Heart right ventricle (tissue), 16 donors: ENCODE measurements around the gene TRIM4. TPM values are rescaled to one million over a fixed set of nuclear protein-coding genes. Genes with fewer than 3 reads are reported as not detected.

Experiments
- ATAC-seq, 8 donors: fragments of 200-7000 bp; cut with Tn5 transposase; one replicate each; pipeline ENCODE4 v1.9.1; 2020; ENCODE audit warnings: mild to moderate bottlenecking in 8 of 8, moderate library complexity in 8 of 8, moderate number of reproducible peaks in 1 of 8
- DNase-seq, 2 donors: peaks; one replicate each; pipeline ENCODE4 v3.0.0-alpha.2; 2020
- H3K27ac ChIP-seq, 10 donors: fragments of 200-600 bp; sonication (generic) in 2 of 10; one replicate each; pipeline versions ENCODE4 v1.5.0 to v1.8.0; 2020 to 2022; ENCODE audit warnings: mild to moderate bottlenecking in 3 of 10
- H3K27me3 ChIP-seq, 7 donors: fragments of 200-600 bp; one replicate each; pipeline ENCODE4 v1.8.0; 2021 to 2022; ENCODE audit warnings: mild to moderate bottlenecking in 2 of 7
- H3K36me3 ChIP-seq, 9 donors: fragments of 200-600 bp; sonication (generic) in 1 of 9; one replicate each; pipeline versions ENCODE4 v1.5.0 to v1.8.0; 2020 to 2022; ENCODE audit warnings: mild to moderate bottlenecking in 2 of 9
- H3K4me1 ChIP-seq, 9 donors: fragments of 200-600 bp; sonication (generic) in 1 of 9; one replicate each; pipeline versions ENCODE4 v1.5.0 to v1.8.0; 2020 to 2022; ENCODE audit warnings: mild to moderate bottlenecking in 4 of 9
- H3K4me3 ChIP-seq, 10 donors: fragments of 200-600 bp; sonication (generic) in 2 of 10; one replicate each; pipeline versions ENCODE4 v1.5.0 to v1.8.0; 2020 to 2022; ENCODE audit warnings: mild to moderate bottlenecking in 7 of 10, moderate library complexity in 2 of 10
- H3K9me3 ChIP-seq, 11 donors: fragments of 200-600 bp in 10 of 11; sonication (generic) in 2 of 11; one replicate each; pipeline versions ENCODE4 v1.5.0 to v1.8.0; 2013 to 2022; ENCODE audit warnings: mild to moderate bottlenecking in 2 of 11, control low read depth in 1 of 11, moderate library complexity in 1 of 11
- CTCF ChIP-seq, 9 donors: fragments of 200-600 bp; sonication (generic) in 2 of 9; IDR thresholded peaks; one replicate each; pipeline versions ENCODE4 v1.5.0 to v1.8.0; 2021 to 2022; ENCODE audit warnings: antibody characterized with exemption in 9 of 9, mild to moderate bottlenecking in 5 of 9, moderate library complexity in 1 of 9
- WGBS, 2 donors: extraction: QIAGEN DNeasy Blood & Tissue Kit; methylation state at CpG; one replicate each; pipeline ENCODE4 v1.1.7; 2013; ENCODE audit warnings: inconsistent platforms in 1 of 2; 5-methylcytosine and 5-hydroxymethylcytosine counted together
- intact Hi-C, 10 donors: fragments of 100-400 bp; cut with DNase I; formaldehyde crosslinking; loops; one replicate each; pipeline versions ENCODE4 v1.11.1 to v1.14.2; 2022
- polyA plus RNA-seq, 2 donors: library from polyadenylated mRNA; stranded (reverse); fragments of 200-250 nt; gene quantifications; one replicate each; pipeline ENCODE4 v1.2.3, GENCODE V29; 2013
- total RNA-seq, 10 donors: library from RNA; stranded (reverse); fragmentation: NEBNext Ultra II Directional in 3 of 10; extraction: Animal tissue kit (Norgen Biotek cat#: 25700) in 3 of 10; gene quantifications; one replicate each; pipeline versions ENCODE4 v1.2.1 to v1.2.4, GENCODE V29; 2021 to 2023
- donor health status: Arrhythmogenic right ventricular cardiomyopathy.
- donor health status: ischemic (EF 13 %, LVEDD 7.1; RV severe dilation, severe dysfunction).
- donor health status: healthy with polysubstance abuse.
- donor health status: DM: no; HTN: yes; CAD: no.
- donor health status: DM: no; HTN: no; CAD: no.
- donor health status: ischemic (EF 25% LVEDD 6.9; RV normal size, moderate dysfunction).
- donor health status: ischemic (EF 25% LVEDD 5.7; RV mildly dilated, moderate dysfunction).
- donor health status: healthy.
- donor health status: DM: yes; HTN: yes; CAD: no.
- donor health status: Ischemic cardiomyopathy.
- donor health status: ischemic (EF 35%, LVEDD 5.7; RV mildly dilated, moderate dysfunction).
- donor health status: nonischemic (EF 11% LVEDD 7.7; RV severe dilation, severe dysfunction).
- donor health status: DM: yes; HTN: yes; CAD: no.
- donor health status: PGD.
- donor health status: ischemic (EF 29% LVEDD 5.4; RV normal size, mild dysfunction).
- donor health status: nonischemic (EF 23%, LVEDD 6.1; RV moderate dilation, normal function).

The TRIM4 gene
- total and polyA plus RNA-seq, 12 donors, result 5.0 to 9.6 (median 6.8) TPM

GRCh38 chr7:99927536-99927935 is 8.2 kb upstream of the TRIM4 start:
- no peak for DNase-seq
- WGBS, 2 donors, result 64 to 68% methylated on average over 5 of the region's 5 CpGs
- Histone ChIP-seq H3K27me3 (peaks cover 0 to 18% (median 0%) of the 10 kb centered on the region in 7 donors), H3K9me3 (no peaks in the 10 kb centered on the region), H3K36me3 (no peaks in the 10 kb centered on the region), H3K4me3 (no peak overlapping the region), H3K27ac (no peak overlapping the region), H3K4me1 (peaks cover 4 to 21% (median 11%) of the 10 kb centered on the region in 9 donors)
- ATAC-seq, result no peak
- no peak for TF ChIP-seq CTCF (IDR thresholded peaks at IDR 0.05)
- intact Hi-C loops, result loop anchor here in 4 of 10 donors (5.0 to 10.0 kb wide), 4 partner anchors 47 to 127 kb away; partner anchors contain the start of gene AZGP1 (in 1 of the 4)

GRCh38 chr7:99926321-99926720 is 7.0 kb upstream of the TRIM4 start:
- Histone ChIP-seq H3K27ac (no peak overlapping the region), H3K4me3 (no peak overlapping the region), H3K36me3 (peaks cover 0 to 5% (median 0%) of the 10 kb centered on the region in 9 donors), H3K4me1 (peaks cover 4 to 21% (median 11%) of the 10 kb centered on the region in 9 donors), H3K27me3 (peaks cover 0 to 18% (median 0%) of the 10 kb centered on the region in 7 donors), H3K9me3 (no peaks in the 10 kb centered on the region)
- intact Hi-C loops, result loop anchor here in 4 of 10 donors (5.0 to 10.0 kb wide), 4 partner anchors 48 to 128 kb away; partner anchors contain the start of gene AZGP1 (in 1 of the 4)
- ATAC-seq (no peak), DNase-seq (no peak)
- TF ChIP-seq CTCF (IDR thresholded peaks at IDR 0.05), result no peak

- intact Hi-C loops, result loop anchor here in 3 of 10 donors (10.0 kb wide), 3 partner anchors 52 to 132 kb away; partner anchors contain the start of gene AZGP1 (in 1 of the 3)
- H3K27me3 ChIP-seq, result peaks cover 0 to 9% (median 0%) of the 10 kb centered on the region in 7 donors
- no peak for DNase-seq
- peaks cover 0 to 18% (median 15%) of the 10 kb centered on the region in 9 donors for H3K4me1 ChIP-seq
- H3K9me3 ChIP-seq, result no peaks in the 10 kb centered on the region
- no peak for ATAC-seq
- no peak overlapping the region for H3K4me3 ChIP-seq
- peaks cover 0 to 10% (median 0%) of the 10 kb centered on the region in 9 donors for H3K36me3 ChIP-seq
- H3K27ac ChIP-seq, result no peak overlapping the region
- 73 to 83% methylated on average over 3 of the region's 3 CpGs for WGBS, 2 donors
- no peak for TF ChIP-seq CTCF (IDR thresholded peaks at IDR 0.05)
These were observed 3.9 kb upstream of the TRIM4 start for GRCh38 chr7:99923200-99923599.

GRCh38 chr7:99920149-99920548 is 819 bp upstream of the TRIM4 start:
- H3K4me3 ChIP-seq, result peak overlapping the region; percentile 70 to 94 (median 90)
- peaks cover 0 to 33% (median 3%) of the 10 kb centered on the region in 9 donors for H3K36me3 ChIP-seq
- H3K27me3 ChIP-seq, result no peaks in the 10 kb centered on the region
- TF ChIP-seq CTCF (IDR thresholded peaks at IDR 0.05), result no peak
- 64 to 98% methylated on average over 3 of the region's 3 CpGs for WGBS, 2 donors
- H3K27ac ChIP-seq, result peak overlapping the region in 9 of 10 donors; percentile 83 to 96 (median 91)
- H3K4me1 ChIP-seq, result peaks cover 0 to 38% (median 36%) of the 10 kb centered on the region in 9 donors
- DNase-seq (no peak), ATAC-seq (no peak)
- intact Hi-C loops, result loop anchor here in 3 of 10 donors (10.0 kb wide), 3 partner anchors 55 to 135 kb away; partner anchors contain the start of gene AZGP1 (in 1 of the 3)
- H3K9me3 ChIP-seq, result no peaks in the 10 kb centered on the region
